ENCODE data around the gene PDE4B.

DNA sequence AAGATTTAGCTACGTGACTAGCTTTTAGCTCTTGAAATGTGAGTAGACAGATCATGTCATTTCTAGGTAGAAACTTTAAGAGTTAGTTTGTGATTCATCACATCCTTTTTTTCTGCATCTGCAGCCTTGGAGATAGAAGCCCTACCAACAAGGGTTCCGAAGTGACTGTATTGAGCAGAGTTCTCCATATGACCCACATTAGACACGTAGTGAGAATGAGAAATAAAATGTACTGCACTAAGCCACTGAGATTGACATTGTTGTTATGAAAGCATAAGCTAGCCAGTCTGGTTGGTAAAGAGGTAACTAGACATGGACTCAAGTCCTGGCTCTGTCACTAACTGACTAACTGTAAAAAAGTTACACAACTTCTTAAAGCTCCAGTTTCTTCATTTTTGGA lies 296.1 kb downstream of the PDE4B start:
- TF ChIP-seq POLR2A (IDR thresholded peaks at IDR 0.05; ENCODE audit: low read length) (no peak), GATA1 (IDR thresholded peaks at IDR 0.05; ENCODE audit: low read depth, low read length) (no peak)

Data from erythroblast (primary cell).